Naive thymus-derived CD4-positive, alpha-beta T cell (primary cell): ENCODE results near the gene PBX1. TPM values are rescaled to one million over a fixed set of nuclear protein-coding genes. Genes with fewer than 3 reads are reported as not detected.

Source experiments
- ATAC-seq: fragments of 150-1000 bp; cut with Tn5 transposase; 2 replicates; pipeline ENCODE4 v1.10.0; 2021; ENCODE audit warnings: mild to moderate bottlenecking, moderate library complexity
- CTCF ChIA-PET: fragments of 350-600 bp; sonication (Branson Sonifier 250); formaldehyde crosslinking; loops from one replicate; lab custom pipeline; 2021; ENCODE audit warnings: antibody characterized with exemption; lab: Charles Lee
- POLR2A ChIA-PET: fragments of 350-600 bp; sonication (Branson Sonifier 250); formaldehyde crosslinking; loops from one replicate; lab custom pipeline; 2021; ENCODE audit warnings: antibody characterized with exemption, inconsistent platforms; lab: Charles Lee
- DNase-seq, 9 donors: peaks; one replicate each; pipeline versions ENCODE4 v3.0.0 to v3.0.0-alpha.2; 2020 to 2022; ENCODE audit warnings: mixed read lengths in 1 of 9
- H3K27ac ChIP-seq: one replicate; pipeline ENCODE4 v1.7.0; 2013; ENCODE audit warnings: mild to moderate bottlenecking, low read depth, low read length, moderate library complexity
- H3K27me3 ChIP-seq, 2 donors: one replicate each; pipeline ENCODE4 v1.7.0; 2013; ENCODE audit warnings: low read length in 2 of 2, mild to moderate bottlenecking in 2 of 2, moderate library complexity in 2 of 2; ENCODE audit not compliant: control insufficient read depth in 2 of 2, insufficient read depth in 2 of 2
- H3K36me3 ChIP-seq, 3 experiments: 1 replicate in 2 of 3; 2 replicates in 1 of 3; pipeline ENCODE4 v1.7.0; 2013; ENCODE audit warnings: low read length in 3 of 3, mild to moderate bottlenecking in 3 of 3, moderate library complexity in 1 of 3; ENCODE audit not compliant: insufficient read depth in 3 of 3, control insufficient read depth in 2 of 3
- H3K4me1 ChIP-seq, 2 donors: one replicate each; pipeline ENCODE4 v1.7.0; 2013; ENCODE audit warnings: low read length in 2 of 2, mild to moderate bottlenecking in 2 of 2, moderate library complexity in 1 of 2; ENCODE audit not compliant: control insufficient read depth in 2 of 2, insufficient read depth in 2 of 2
- H3K4me3 ChIP-seq: 2 replicates; pipeline ENCODE4 v1.7.0; 2013; ENCODE audit warnings: mild to moderate bottlenecking, low read length
- H3K9me3 ChIP-seq, 3 experiments: 1 replicate in 2 of 3; 2 replicates in 1 of 3; pipeline ENCODE4 v1.7.0; 2013; ENCODE audit warnings: low read length in 3 of 3; ENCODE audit not compliant: control insufficient read depth in 2 of 3
- H3K27ac Mint-ChIP-seq, 9 donors: one replicate each; pipeline ENCODE4 v1.8.0; 2020 to 2022; ENCODE audit warnings: mixed read lengths in 9 of 9, mild to moderate bottlenecking in 8 of 9, moderate library complexity in 5 of 9, inconsistent platforms in 2 of 9
- H3K27me3 Mint-ChIP-seq, 5 donors: one replicate each; pipeline ENCODE4 v1.8.0; 2021 to 2022; ENCODE audit warnings: mixed read lengths in 5 of 5, mild to moderate bottlenecking in 1 of 5
- H3K36me3 Mint-ChIP-seq, 5 donors: one replicate each; pipeline ENCODE4 v1.8.0; 2020 to 2022; ENCODE audit warnings: mixed read lengths in 5 of 5, mild to moderate bottlenecking in 3 of 5, inconsistent platforms in 1 of 5
- H3K4me1 Mint-ChIP-seq, 7 donors: one replicate each; pipeline ENCODE4 v1.8.0; 2020 to 2022; ENCODE audit warnings: mixed read lengths in 7 of 7, mild to moderate bottlenecking in 3 of 7, inconsistent platforms in 1 of 7
- H3K4me3 Mint-ChIP-seq, 10 donors: one replicate each; pipeline ENCODE4 v1.8.0; 2020 to 2022; ENCODE audit warnings: mild to moderate bottlenecking in 10 of 10, mixed read lengths in 10 of 10, moderate library complexity in 6 of 10, inconsistent platforms in 2 of 10
- H3K9me3 Mint-ChIP-seq, 11 donors: one replicate each; pipeline ENCODE4 v1.8.0; 2020 to 2022; ENCODE audit warnings: mixed read lengths in 11 of 11, mild to moderate bottlenecking in 4 of 11, inconsistent platforms in 1 of 11, moderate library complexity in 1 of 11
- intact Hi-C, 2 donors: fragments of 100-400 bp; cut with micrococcal nuclease; formaldehyde crosslinking; loops; one replicate each; pipeline ENCODE4 v1.15.1; 2023
- polyA plus RNA-seq, 2 donors: library from polyadenylated mRNA; unstranded; fragments of 300-500 nt; fragmentation: Illumina TruSeq; gene quantifications; one replicate each; pipeline ENCODE4 v1.2.3, GENCODE V29; 2021
- total RNA-seq, 6 experiments: library from RNA in 5 of 6; stranded (reverse) in 5 of 6; gene quantifications; 1 replicate in 5 of 6; 2 replicates in 1 of 6; pipeline ENCODE4 v1.2.3 and lab custom pipeline; 2021 to 2026

PBX1 gene
- total and polyA plus RNA-seq, 7 experiments from 2014 or later = 0.02 to 2.9 (median 1.7) TPM; not detected in 1

- no peak overlapping the region for H3K27ac ChIP-seq
- no peaks in the 10 kb centered on the region for H3K9me3 ChIP-seq
- H3K27me3 ChIP-seq = no peaks in the 10 kb centered on the region
- CTCF ChIA-PET = no interaction called here
- no peaks in the 10 kb centered on the region for H3K4me1 ChIP-seq
- Mint-ChIP-seq H3K4me1 (no peaks in the 10 kb centered on the region), H3K36me3 (no peaks in the 10 kb centered on the region), H3K4me3 (no peak overlapping the region), H3K27ac (no peak overlapping the region), H3K9me3 (peaks cover 0 to 22% (median 0%) of the 10 kb centered on the region in 11 donors), H3K27me3 (peaks cover 0 to 6% (median 0%) of the 10 kb centered on the region in 5 donors)
- DNase-seq (no peak), ATAC-seq (no peak)
- H3K36me3 ChIP-seq = no peaks in the 10 kb centered on the region
- POLR2A ChIA-PET = no interaction called here
- intact Hi-C loops = no loop called here
- H3K4me3 ChIP-seq = no peak overlapping the region
Measured at GRCh38 chr1:164895026-164895912, 336.3 kb downstream of the PBX1 start.

- Histone ChIP-seq H3K27ac (no peak overlapping the region), H3K9me3 (no peaks in the 10 kb centered on the region), H3K4me1 (no peaks in the 10 kb centered on the region), H3K4me3 (no peak overlapping the region), H3K36me3 (no peaks in the 10 kb centered on the region), H3K27me3 (no peaks in the 10 kb centered on the region)
- Mint-ChIP-seq H3K27me3 (no peaks in the 10 kb centered on the region), H3K36me3 (no peaks in the 10 kb centered on the region), H3K4me1 (no peaks in the 10 kb centered on the region), H3K9me3 (peaks cover 0 to 13% (median 3%) of the 10 kb centered on the region in 11 donors), H3K27ac (no peak overlapping the region), H3K4me3 (no peak overlapping the region)
- ATAC-seq (no peak), DNase-seq (no peak)
- intact Hi-C loops = no loop called here
- CTCF ChIA-PET = no interaction called here
- POLR2A ChIA-PET = no interaction called here
Measured at GRCh38 chr1:164901031-164901430, 342.0 kb downstream of the PBX1 start.
